ENCODE data around the gene TPD52L2.
"Not testable (repeated sequence)": the region's sequence is repeated elsewhere in the genome, so short reads cannot be mapped to it uniquely, and the experiment has no call there.

The TPD52L2 gene

GRCh38 chr20:63923651-63924050 lies 58.6 kb downstream of the TPD52L2 start:
- H3K27ac ChIP-seq: no peak overlapping the region
- no peak for DNase-seq (ENCODE audit: low read depth, low spot score)

GRCh38 chr20:63924241-63924640 lies 59.2 kb downstream of the TPD52L2 start:
- H3K27ac ChIP-seq: no peak overlapping the region
- DNase-seq (ENCODE audit: low read depth, low spot score): no peak

GRCh38 chr20:63926298-63926697 lies 61.2 kb downstream of the TPD52L2 start:
- H3K27ac ChIP-seq: no peak overlapping the region
- no peak for DNase-seq (ENCODE audit: low read depth, low spot score)

- no peak overlapping the region for H3K27ac ChIP-seq
- DNase-seq (ENCODE audit: low read depth, low spot score): no peak
Observed at GRCh38 chr20:63929071-63929470, 64.0 kb downstream of the TPD52L2 start.

GRCh38 chr20:63929473-63929883 lies 64.4 kb downstream of the TPD52L2 start:
- H3K27ac ChIP-seq; DNase-seq (ENCODE audit: low read depth, low spot score): not testable (repeated sequence)

- no peak for DNase-seq (ENCODE audit: low read depth, low spot score)
- no peak overlapping the region for H3K27ac ChIP-seq
Observed at GRCh38 chr20:63930971-63931553, 66.0 kb downstream of the TPD52L2 start.

- no peak for DNase-seq (ENCODE audit: low read depth, low spot score)
- H3K27ac ChIP-seq: no peak overlapping the region
Observed at GRCh38 chr20:63931735-63932134, 66.7 kb downstream of the TPD52L2 start.

GRCh38 chr20:63932606-63933160 lies 67.6 kb downstream of the TPD52L2 start:
- H3K27ac ChIP-seq: no peak overlapping the region
- DNase-seq (ENCODE audit: low read depth, low spot score): no peak

GRCh38 chr20:63933646-63934045 lies 68.6 kb downstream of the TPD52L2 start:
- no peak for DNase-seq (ENCODE audit: low read depth, low spot score)
- H3K27ac ChIP-seq: no peak overlapping the region

- DNase-seq (ENCODE audit: low read depth, low spot score): no peak
- no peak overlapping the region for H3K27ac ChIP-seq
Observed at GRCh38 chr20:63934271-63935068, 69.4 kb downstream of the TPD52L2 start.

GRCh38 chr20:63935447-63935846 lies 70.4 kb downstream of the TPD52L2 start:
- H3K27ac ChIP-seq: no peak overlapping the region
- DNase-seq (ENCODE audit: low read depth, low spot score): no peak

GRCh38 chr20:63937596-63937995 lies 72.5 kb downstream of the TPD52L2 start:
- no peak overlapping the region for H3K27ac ChIP-seq
- DNase-seq (ENCODE audit: low read depth, low spot score): no peak

GRCh38 chr20:63939061-63939935 lies 74.2 kb downstream of the TPD52L2 start:
- no peak overlapping the region for H3K27ac ChIP-seq
- no peak for DNase-seq (ENCODE audit: low read depth, low spot score)

GRCh38 chr20:63940071-63940471 lies 75.0 kb downstream of the TPD52L2 start:
- no peak for DNase-seq (ENCODE audit: low read depth, low spot score)
- H3K27ac ChIP-seq: no peak overlapping the region

- H3K27ac ChIP-seq: peak overlapping the region; percentile 96
- no peak for DNase-seq (ENCODE audit: low read depth, low spot score)
Observed at GRCh38 chr20:63940472-63941266, 75.6 kb downstream of the TPD52L2 start.

Data from epithelial cell of prostate (primary cell).